C4-2B (cell line): ENCODE measurements around the gene CD200.

Experiments
- H3K27ac ChIP-seq: fragments of 450-650 bp; 2 replicates; pipeline ENCODE4 v1.5.1; 2017
- CTCF ChIP-seq: fragments of 450-650 bp; conservative IDR thresholded peaks from 2 replicates; pipeline ENCODE4 v1.5.1; 2017; ENCODE audit warnings: mild to moderate bottlenecking
- ZFX ChIP-seq: fragments of 450-650 bp; IDR thresholded peaks from 2 replicates; pipeline ENCODE4 v1.6.1; 2017

The CD200 gene

DNA sequence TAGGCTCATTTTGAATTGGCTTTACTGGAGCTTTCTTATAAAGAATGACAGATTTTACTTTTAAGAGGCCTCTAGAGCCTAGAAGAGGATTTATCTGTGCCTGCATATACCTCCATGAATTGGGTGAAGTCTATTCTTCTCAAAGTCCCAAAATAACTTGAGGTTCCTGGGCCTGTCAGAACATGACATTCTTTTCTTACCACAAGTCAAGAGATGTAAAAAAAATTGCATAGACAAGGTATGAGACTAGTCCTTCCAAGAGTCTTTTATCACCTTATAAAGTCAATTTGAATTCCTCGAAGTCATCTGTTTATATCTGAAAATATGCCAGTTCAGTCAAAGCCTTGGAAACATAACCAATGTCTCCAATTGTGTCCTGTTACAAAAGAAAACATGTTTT, 17.2 kb upstream of the CD200 start:
- H3K27ac ChIP-seq: no peak overlapping the region
- TF ChIP-seq CTCF: no peak
- no peak for TF ChIP-seq ZFX

DNA sequence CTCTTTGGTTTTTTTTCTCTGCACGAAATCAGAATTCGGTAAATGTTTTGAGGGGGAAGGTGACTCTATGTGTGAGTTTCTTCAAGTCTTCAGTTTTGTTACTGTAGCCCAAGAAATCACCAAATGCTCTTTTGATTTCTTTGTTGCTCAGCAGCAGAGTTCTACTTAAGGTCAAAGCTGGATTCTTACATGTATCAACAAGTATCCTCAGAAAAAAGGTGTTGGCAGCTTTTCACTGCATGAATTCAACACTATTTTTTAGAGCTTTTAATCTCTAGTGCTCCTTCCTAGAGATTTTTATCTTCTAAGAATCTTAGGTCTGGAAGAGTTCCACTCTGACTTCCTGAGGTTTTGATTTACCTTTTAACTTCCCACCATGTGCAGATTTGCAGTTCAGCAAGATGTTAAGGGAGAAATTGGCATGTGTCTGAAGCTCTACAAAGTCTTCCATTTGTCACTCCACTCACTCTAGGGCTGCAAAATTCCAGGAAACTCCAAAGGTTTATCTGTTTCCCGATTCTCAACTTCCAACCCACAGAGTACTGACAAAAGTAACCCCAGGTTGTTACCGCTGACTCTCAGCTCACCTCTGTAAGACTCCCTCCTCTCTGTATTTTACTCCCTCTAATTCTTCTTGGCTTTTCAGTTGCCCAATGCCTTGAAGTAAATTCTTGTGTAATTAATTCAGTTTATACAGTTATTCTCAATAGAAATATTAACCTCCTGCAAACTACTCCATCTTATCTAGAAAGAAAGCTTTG, 13.3 kb upstream of the CD200 start:
- no peak overlapping the region for H3K27ac ChIP-seq
- TF ChIP-seq CTCF: no peak
- no peak for TF ChIP-seq ZFX

DNA sequence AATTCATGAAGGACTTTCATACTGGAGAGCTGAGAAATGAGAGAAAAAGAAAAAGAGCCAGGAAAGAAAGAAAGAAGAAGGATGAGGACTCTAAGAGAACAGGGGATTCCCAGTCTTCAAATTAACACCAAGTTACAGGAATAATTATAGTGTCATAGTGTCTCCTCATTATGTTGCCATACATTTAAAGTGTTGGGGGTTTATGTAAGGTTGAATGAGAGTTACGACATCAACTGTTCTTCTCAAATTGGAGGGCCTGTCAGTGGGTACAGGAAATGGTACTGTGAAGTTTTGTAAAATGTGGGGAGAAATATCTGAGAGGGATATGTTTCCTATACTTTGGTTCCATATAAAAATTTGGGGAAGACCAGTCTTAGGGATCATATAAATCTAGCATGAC, 12.3 kb upstream of the CD200 start:
- no peak overlapping the region for H3K27ac ChIP-seq
- TF ChIP-seq ZFX (no peak), CTCF (no peak)

GRCh38 chr3:112321867-112322652, 10.9 kb upstream of the CD200 start:
- TF ChIP-seq CTCF (no peak), ZFX (no peak)
- H3K27ac ChIP-seq: no peak overlapping the region

- no peak overlapping the region for H3K27ac ChIP-seq
- TF ChIP-seq ZFX (no peak), CTCF (peak; percentile 68)
These were observed 5.5 kb upstream of the CD200 start for GRCh38 chr3:112327371-112327951.

DNA sequence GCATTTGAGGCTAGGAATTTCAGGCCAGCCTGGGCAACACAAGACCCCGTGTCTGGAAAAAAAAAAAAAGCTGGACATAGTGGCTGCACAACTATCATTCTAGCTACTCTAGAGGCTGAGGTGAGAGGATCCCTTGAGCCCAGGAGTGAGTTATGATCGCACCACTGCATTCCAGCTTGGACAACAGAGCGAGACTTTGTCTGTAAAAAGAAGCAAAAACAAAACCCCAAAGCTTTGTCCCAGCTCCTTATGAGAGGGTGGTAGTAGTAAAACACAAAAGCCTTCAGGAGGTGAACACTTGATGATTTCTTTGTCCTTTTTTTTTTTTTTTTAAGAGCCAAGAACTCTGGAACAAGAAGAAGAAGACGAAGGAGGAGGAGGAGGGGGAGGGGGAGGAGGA, 1.1 kb upstream of the CD200 start:
- TF ChIP-seq CTCF: no peak

More for the DNA sequence above, 1.1 kb upstream of the CD200 start:
- H3K27ac ChIP-seq: no peak overlapping the region
